HL-60 (cell line): ENCODE measurements around the gene ZNF512B.
A peak's percentile ranks its signal among the peaks of the same experiment; 100 is the strongest.

Experiments used
- GABPA ChIP-seq: IDR thresholded peaks from 2 replicates; pipeline ENCODE4 v1.6.1; 2012; ENCODE audit warnings: low read depth
- POLR2AphosphoS5 ChIP-seq: IDR thresholded peaks from 2 replicates; pipeline ENCODE4 v1.6.1; 2012; ENCODE audit warnings: low read depth
- REST ChIP-seq: IDR thresholded peaks from 2 replicates; pipeline ENCODE4 v1.6.1; 2012; ENCODE audit warnings: low read depth; ENCODE audit not compliant: insufficient replicate concordance
- SPI1 ChIP-seq: IDR thresholded peaks from 2 replicates; pipeline ENCODE4 v1.6.1; 2012; ENCODE audit warnings: low read depth, mild to moderate bottlenecking, borderline replicate concordance
- TF ChIP-seq, protein P1 (sequence below): IDR thresholded peaks from one replicate; pipeline ENCODE4 v1.5.1; 2011; ENCODE audit warnings: low read length, control low read depth, inconsistent platforms; ENCODE audit not compliant: insufficient read depth

DNA sequence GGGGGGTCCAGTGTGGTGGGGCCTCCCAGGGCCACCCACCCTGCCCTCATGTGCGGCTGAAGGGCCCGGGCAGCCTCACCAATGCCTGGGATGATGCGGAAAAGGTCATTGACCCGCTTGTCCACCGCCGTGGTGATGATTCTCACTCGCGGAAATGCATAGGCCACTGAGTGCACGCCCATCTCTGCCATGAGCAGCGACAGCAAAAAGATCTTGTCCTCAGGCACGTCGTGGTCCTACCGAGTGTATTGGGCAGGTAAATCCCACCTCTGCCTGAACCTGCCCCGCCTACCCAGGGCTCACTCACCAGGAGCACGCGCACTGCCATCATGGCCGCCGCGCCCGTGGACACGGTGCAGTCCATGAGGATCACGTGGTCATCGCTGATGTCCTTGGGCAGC, 29.7 kb downstream of the ZNF512B start:
- TF ChIP-seq, protein P1, sequence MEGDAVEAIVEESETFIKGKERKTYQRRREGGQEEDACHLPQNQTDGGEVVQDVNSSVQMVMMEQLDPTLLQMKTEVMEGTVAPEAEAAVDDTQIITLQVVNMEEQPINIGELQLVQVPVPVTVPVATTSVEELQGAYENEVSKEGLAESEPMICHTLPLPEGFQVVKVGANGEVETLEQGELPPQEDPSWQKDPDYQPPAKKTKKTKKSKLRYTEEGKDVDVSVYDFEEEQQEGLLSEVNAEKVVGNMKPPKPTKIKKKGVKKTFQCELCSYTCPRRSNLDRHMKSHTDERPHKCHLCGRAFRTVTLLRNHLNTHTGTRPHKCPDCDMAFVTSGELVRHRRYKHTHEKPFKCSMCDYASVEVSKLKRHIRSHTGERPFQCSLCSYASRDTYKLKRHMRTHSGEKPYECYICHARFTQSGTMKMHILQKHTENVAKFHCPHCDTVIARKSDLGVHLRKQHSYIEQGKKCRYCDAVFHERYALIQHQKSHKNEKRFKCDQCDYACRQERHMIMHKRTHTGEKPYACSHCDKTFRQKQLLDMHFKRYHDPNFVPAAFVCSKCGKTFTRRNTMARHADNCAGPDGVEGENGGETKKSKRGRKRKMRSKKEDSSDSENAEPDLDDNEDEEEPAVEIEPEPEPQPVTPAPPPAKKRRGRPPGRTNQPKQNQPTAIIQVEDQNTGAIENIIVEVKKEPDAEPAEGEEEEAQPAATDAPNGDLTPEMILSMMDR = no peak
- TF ChIP-seq REST (no peak), SPI1 (no peak), POLR2AphosphoS5 (peak; percentile 34; the same call in 1 of the 2 replicates), GABPA (no peak)
